OCI-LY7 (cell line): ENCODE data around the gene WEE2.

Experiments
- EZH2phosphoT487 ChIP-seq: fragments of 200-600 bp; sonication (generic); IDR thresholded peaks from 2 replicates; pipeline ENCODE4 v1.6.1; 2018; ENCODE audit warnings: low read depth, borderline replicate concordance, mild to moderate bottlenecking, mixed run types, antibody characterized with exemption, low read length, moderate library complexity, mixed read lengths
- TF ChIP-seq, protein P1 (sequence below): fragments of 200-600 bp; sonication (generic); conservative IDR thresholded peaks from 2 replicates; pipeline ENCODE4 v1.5.1; 2014; ENCODE audit warnings: mild to moderate bottlenecking, antibody characterized with exemption, low read length, moderate library complexity, mixed read lengths

DNA sequence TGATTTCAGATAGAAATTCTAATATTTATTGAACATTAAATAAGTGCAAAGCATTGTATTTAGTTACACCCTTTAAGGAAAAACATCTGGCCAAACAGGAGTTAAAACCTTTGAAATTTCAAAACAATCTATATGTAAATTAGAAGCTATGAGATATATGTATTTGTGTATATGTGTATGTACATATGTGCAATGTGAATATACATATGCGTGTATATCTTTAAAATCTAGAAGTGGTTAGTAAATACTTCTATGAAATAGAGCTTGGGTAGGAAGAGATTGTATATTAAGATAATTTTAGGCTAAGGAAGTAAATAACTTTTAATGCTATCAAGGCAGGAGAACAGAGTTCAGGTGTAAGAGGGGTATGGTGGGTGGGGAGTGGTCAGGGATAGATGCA lies 9.3 kb downstream of the WEE2 start:
- TF ChIP-seq, protein P1, sequence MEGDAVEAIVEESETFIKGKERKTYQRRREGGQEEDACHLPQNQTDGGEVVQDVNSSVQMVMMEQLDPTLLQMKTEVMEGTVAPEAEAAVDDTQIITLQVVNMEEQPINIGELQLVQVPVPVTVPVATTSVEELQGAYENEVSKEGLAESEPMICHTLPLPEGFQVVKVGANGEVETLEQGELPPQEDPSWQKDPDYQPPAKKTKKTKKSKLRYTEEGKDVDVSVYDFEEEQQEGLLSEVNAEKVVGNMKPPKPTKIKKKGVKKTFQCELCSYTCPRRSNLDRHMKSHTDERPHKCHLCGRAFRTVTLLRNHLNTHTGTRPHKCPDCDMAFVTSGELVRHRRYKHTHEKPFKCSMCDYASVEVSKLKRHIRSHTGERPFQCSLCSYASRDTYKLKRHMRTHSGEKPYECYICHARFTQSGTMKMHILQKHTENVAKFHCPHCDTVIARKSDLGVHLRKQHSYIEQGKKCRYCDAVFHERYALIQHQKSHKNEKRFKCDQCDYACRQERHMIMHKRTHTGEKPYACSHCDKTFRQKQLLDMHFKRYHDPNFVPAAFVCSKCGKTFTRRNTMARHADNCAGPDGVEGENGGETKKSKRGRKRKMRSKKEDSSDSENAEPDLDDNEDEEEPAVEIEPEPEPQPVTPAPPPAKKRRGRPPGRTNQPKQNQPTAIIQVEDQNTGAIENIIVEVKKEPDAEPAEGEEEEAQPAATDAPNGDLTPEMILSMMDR = no peak
- TF ChIP-seq EZH2phosphoT487 = no peak
